HepG2 (cell line): ENCODE measurements around the gene EPB41L5. TPM values are rescaled to one million over a fixed set of nuclear protein-coding genes. Genes with fewer than 3 reads are reported as not detected.

Experiments
- ATAC-seq: fragments of 200-7000 bp; cut with Tn5 transposase; 3 replicates; pipeline ENCODE4 v1.9.1; 2020; ENCODE audit warnings: mild to moderate bottlenecking, moderate library complexity
- BruUV-seq: library from RNA; stranded (reverse); fragments of 400-500 nt; replicated peaks from 2 replicates; lab custom pipeline; 2021; lab: Mats Ljungman, UMichigan
- CTCF ChIA-PET: fragments of 300-600 bp; formaldehyde crosslinking; extraction: SDS; loops from one replicate; lab custom pipeline; 2021; ENCODE audit warnings: low total read pairs, inconsistent platforms, low intra/inter-chr PET ratio; lab: Yijun Ruan, JAX
- POLR2A ChIA-PET: fragments of 350-600 bp; sonication (Branson Sonifier 250); formaldehyde crosslinking; loops from one replicate; lab custom pipeline; 2020; ENCODE audit warnings: antibody characterized with exemption, inconsistent platforms; lab: Yijun Ruan, JAX
- DNase-seq: peaks from one replicate; pipeline ENCODE4 v3.0.0-alpha.2; 2015; ENCODE audit warnings: low spot score
- FAIRE-seq: peaks from 3 replicates; lab custom pipeline; 2011; peaks lifted over from hg19 to GRCh38; lab: Jason Lieb, UNC
- H2AFZ ChIP-seq: one replicate; pipeline ENCODE4 v1.6.1; 2011; ENCODE audit warnings: low read length, inconsistent platforms
- H3K27ac ChIP-seq: fragments of 300-600 bp; 3 replicates; pipeline ENCODE4 v1.8.0; 2011; ENCODE audit warnings: mixed run types, mild to moderate bottlenecking, mixed read lengths, low read length, inconsistent platforms; ENCODE audit not compliant: insufficient read depth; ENCODE audit errors: extremely low read length
- H3K27me3 ChIP-seq, 2 experiments: fragments of 200-600 bp in 1 of 2; 2 replicates in 1 of 2; 3 replicates in 1 of 2; pipeline versions ENCODE4 v1.6.0 to v1.8.0; 2011; ENCODE audit warnings: low read length in 2 of 2, mild to moderate bottlenecking in 2 of 2, moderate library complexity in 2 of 2, inconsistent platforms in 1 of 2; ENCODE audit not compliant: insufficient read depth in 2 of 2, control insufficient read depth in 1 of 2
- H3K36me3 ChIP-seq, 2 experiments: fragments of 200-600 bp in 1 of 2; replicated peaks in 1 of 2; 2 replicates in 1 of 2; 3 replicates in 1 of 2; pipeline versions ENCODE4 v1.5.1 to v1.8.0; 2011; ENCODE audit warnings: low read length in 2 of 2, inconsistent platforms in 1 of 2; ENCODE audit not compliant: insufficient read depth in 2 of 2, control insufficient read depth in 1 of 2
- H3K4me1 ChIP-seq: 2 replicates; pipeline ENCODE4 v1.5.1; 2012; ENCODE audit warnings: low read length, inconsistent platforms; ENCODE audit not compliant: insufficient read depth
- H3K4me2 ChIP-seq: 2 replicates; pipeline ENCODE4 v1.6.0; 2011; ENCODE audit warnings: low read depth, low read length, inconsistent platforms
- H3K4me3 ChIP-seq, 3 experiments: fragments of 200-600 bp in 1 of 3; sonication (generic), shearing (Covaris generic) in 1 of 3; replicated peaks in 1 of 3; 2 replicates each; pipeline ENCODE4 v1.5.1; 2011 to 2016; ENCODE audit warnings: low read length in 3 of 3, inconsistent platforms in 2 of 3, low read depth in 2 of 3, mild to moderate bottlenecking in 2 of 3, control low read depth in 1 of 3, mixed read lengths in 1 of 3; ENCODE audit not compliant: insufficient read depth in 1 of 3
- H3K79me2 ChIP-seq: one replicate; pipeline ENCODE4 v1.6.1; 2011; ENCODE audit warnings: low read length, inconsistent platforms; ENCODE audit not compliant: insufficient read depth
- H3K9ac ChIP-seq: 2 replicates; pipeline ENCODE4 v1.6.0; 2011; ENCODE audit warnings: mild to moderate bottlenecking, low read depth, low read length, inconsistent platforms; ENCODE audit not compliant: insufficient read depth
- H3K9me3 ChIP-seq: 2 replicates; pipeline ENCODE4 v1.5.1; 2012; ENCODE audit warnings: mild to moderate bottlenecking, low read length
- H4K20me1 ChIP-seq: 2 replicates; pipeline ENCODE4 v1.6.0; 2011; ENCODE audit warnings: inconsistent platforms, mild to moderate bottlenecking, low read length, moderate library complexity; ENCODE audit not compliant: insufficient read depth
- EEA1 ChIP-seq: sonication (generic); formaldehyde crosslinking; IDR thresholded peaks from 2 replicates; pipeline ENCODE4 v1.5.1; 2020; ENCODE audit warnings: mild to moderate bottlenecking, missing genetic modification reagents, borderline replicate concordance
- HNF4A ChIP-seq: sonication (generic); formaldehyde crosslinking; IDR thresholded peaks from 2 replicates; pipeline ENCODE4 v1.4.0; 2020; ENCODE audit warnings: missing genetic modification reagents
- ISL2 ChIP-seq: sonication (generic); formaldehyde crosslinking; IDR thresholded peaks from 2 replicates; pipeline ENCODE4 v1.5.0; 2020; ENCODE audit warnings: missing genetic modification reagents
- KDM6A ChIP-seq: IDR thresholded peaks from 2 replicates; pipeline ENCODE4 v1.6.1; 2016; ENCODE audit warnings: low read depth
- RBM22 ChIP-seq: fragments of 200-400 bp; formaldehyde crosslinking; optimal IDR thresholded peaks from 2 replicates; pipeline ENCODE3; 2017; ENCODE audit warnings: mild to moderate bottlenecking, low read length, moderate library complexity
- ZNF124 ChIP-seq: sonication (generic); formaldehyde crosslinking; IDR thresholded peaks from 2 replicates; pipeline ENCODE4 v1.4.0; 2020; ENCODE audit warnings: missing genetic modification reagents
- ZNF761 ChIP-seq: sonication (generic); formaldehyde crosslinking; conservative IDR thresholded peaks from 2 replicates; pipeline ENCODE4 v1.4.0; 2020; ENCODE audit warnings: mild to moderate bottlenecking, missing genetic modification reagents
- WGBS: methylation state at CpG from one replicate; pipeline ENCODE4 v1.1.6; 2017; ENCODE audit warnings: low lambda C conversion rate; 5-methylcytosine and 5-hydroxymethylcytosine counted together
- in situ Hi-C: cut with HindIII; loops from 2 replicates; pipeline ENCODE4 v1.10.0; 2017; ENCODE audit warnings: low pct_unique_long_range_greater_than_20kb; ENCODE audit not compliant: extremely low pct_ligation_motif_present
- intact Hi-C: fragments of 100-400 bp; cut with micrococcal nuclease; formaldehyde crosslinking; loops from one replicate; pipeline ENCODE4 v1.10.0; 2022; ENCODE audit not compliant: unreplicated experiment
- polyA plus RNA-seq, 8 experiments: library from polyadenylated mRNA; depleted of rRNA in 3 of 8; stranded (reverse) in 7 of 8; unstranded in 1 of 8; fragments of >200 nt; fragmentation: Illumina TruSeq in 4 of 8; extraction: Trizol in 4 of 8; gene quantifications; 2 replicates each; pipeline versions ENCODE4 v1.2.1 to v1.2.3, GENCODE V29; 2011 to 2016; ENCODE audit warnings: low read depth in 4 of 8, missing spikeins in 1 of 8, mixed read lengths in 1 of 8; ENCODE audit not compliant: insufficient read depth in 1 of 8
- total RNA-seq, 5 experiments: library from RNA; depleted of rRNA; stranded (reverse); fragments of >200 nt; fragmentation: Illumina TruSeq; extraction: Trizol; gene quantifications; 2 replicates each; pipeline ENCODE4 v1.2.3, GENCODE V29; 2016; ENCODE audit warnings: low read depth in 1 of 5
- TF ChIP-seq, protein P1 (sequence below): sonication (generic); formaldehyde crosslinking; IDR thresholded peaks from 2 replicates; pipeline ENCODE4 v1.8.1; 2022; ENCODE audit warnings: mild to moderate bottlenecking, missing genetic modification reagents
- TF ChIP-seq, protein P2 (sequence below): sonication (generic); formaldehyde crosslinking; IDR thresholded peaks from 2 replicates; pipeline ENCODE4 v1.4.0; 2020; ENCODE audit warnings: missing genetic modification reagents, borderline replicate concordance
- TF ChIP-seq, protein P3 (sequence below): sonication (generic); formaldehyde crosslinking; IDR thresholded peaks from 2 replicates; pipeline ENCODE4 v1.8.0; 2022; ENCODE audit warnings: mild to moderate bottlenecking, missing genetic modification reagents, moderate library complexity
- TF ChIP-seq, protein P4 (sequence below): sonication (generic); formaldehyde crosslinking; IDR thresholded peaks from 2 replicates; pipeline ENCODE4 v1.9.0; 2022; ENCODE audit warnings: missing genetic modification reagents, mild to moderate bottlenecking, borderline replicate concordance

EPB41L5 gene
- total and polyA plus RNA-seq, 2 of the 13 experiments (the other 11 are each of a cell fraction or from before 2014, with no cell fraction given), result 40.5 to 47.5 TPM

DNA sequence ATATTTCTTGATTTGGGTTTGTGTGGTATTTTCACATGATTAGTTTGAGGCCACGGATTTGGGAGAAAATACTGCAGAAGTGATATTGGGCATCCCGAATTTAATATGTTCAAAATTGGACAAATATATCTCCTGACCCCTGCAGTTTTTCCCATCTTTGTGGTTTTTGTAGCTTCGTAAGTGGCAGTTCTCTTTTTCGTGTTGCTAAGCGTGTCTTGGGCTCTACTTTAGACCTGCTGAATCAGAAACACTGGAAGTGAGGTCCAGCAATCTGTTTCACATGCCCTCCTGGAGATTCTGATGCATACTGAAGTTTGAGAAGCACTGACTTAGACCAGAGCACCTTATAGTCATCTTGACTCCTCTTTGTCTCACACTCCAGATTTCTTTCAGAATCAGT lies 98.3 kb downstream of the EPB41L5 start:
- H3K4me2 ChIP-seq, result no peak overlapping the region
- ChIA-PET CTCF (interaction anchor here (2.5 kb wide), 1 partner anchor 64 kb away, joined by 30 read pairs; no protein-coding TSS in a partner anchor), POLR2A (no interaction called here)
- H3K9me3 ChIP-seq, result no peaks in the 10 kb centered on the region
- H3K36me3 ChIP-seq, result peaks cover 1 to 18% of the 10 kb centered on the region in 2 experiments; a peak in 3 of 5 replicates
- H3K27ac ChIP-seq, result no peak overlapping the region
- DNase-seq (no peak), ATAC-seq (no peak), FAIRE-seq (no peak)
- WGBS, result 98% methylated on average over 5 of the region's 5 CpGs
- no peaks in the 10 kb centered on the region for H3K79me2 ChIP-seq
- H2AFZ ChIP-seq, result no peak overlapping the region
- TF ChIP-seq KDM6A, result no peak
- TF ChIP-seq RBM22, result peak; percentile 7
- H3K27me3 ChIP-seq, result no peaks in the 10 kb centered on the region
- intact Hi-C loops (loop anchor here (5.0 kb wide), 1 partner anchor 201 kb away; no protein-coding TSS in a partner anchor), in situ Hi-C loops (no loop called here)
- no TSS peak for BruUV-seq
- H3K4me1 ChIP-seq, result peaks cover 9% of the 10 kb centered on the region; the same call in 1 of the 2 replicates
- H4K20me1 ChIP-seq, result no peaks in the 10 kb centered on the region
- H3K9ac ChIP-seq, result no peak overlapping the region
- H3K4me3 ChIP-seq, result no peak overlapping the region

DNA sequence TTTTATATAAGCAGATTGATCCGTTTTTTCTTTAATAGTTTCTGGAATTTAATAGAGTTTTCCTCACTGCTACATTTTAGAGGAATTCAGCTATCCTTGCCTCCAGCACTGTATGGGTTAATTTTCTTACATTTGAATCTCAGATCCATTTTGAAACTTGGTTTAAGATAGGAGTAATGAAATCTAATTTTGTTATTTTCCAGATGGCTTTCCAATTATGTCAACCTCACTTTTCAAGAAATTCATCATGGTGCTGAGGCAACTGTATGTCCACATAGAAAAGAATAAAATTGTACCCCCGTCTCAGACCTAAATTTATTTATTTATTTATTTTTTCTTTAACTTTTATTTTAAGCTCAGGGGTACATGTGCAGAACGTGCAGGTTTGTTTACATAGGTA lies 105.1 kb downstream of the EPB41L5 start:
- FAIRE-seq (no peak), DNase-seq (no peak), ATAC-seq (no peak)
- ChIA-PET POLR2A (no interaction called here), CTCF (no interaction called here)
- H3K36me3 ChIP-seq, result peaks cover 0 to 3% of the 10 kb centered on the region in 2 experiments; a peak in 3 of 5 replicates
- H2AFZ ChIP-seq, result no peak overlapping the region
- no peaks in the 10 kb centered on the region for H3K9me3 ChIP-seq
- no peak overlapping the region for H3K4me2 ChIP-seq
- in situ Hi-C loops, result no loop called here
- no peak overlapping the region for H3K4me3 ChIP-seq
- no peaks in the 10 kb centered on the region for H3K27me3 ChIP-seq
- H3K27ac ChIP-seq, result no peak overlapping the region
- intact Hi-C loops, result no loop called here
- TF ChIP-seq ZNF761 (no peak), ISL2 (no peak), EEA1 (CRISPR knock-in tag) (no peak), HNF4A (CRISPR knock-in tag) (no peak), ZNF124 (CRISPR knock-in tag) (no peak)
- TF ChIP-seq, protein P1, sequence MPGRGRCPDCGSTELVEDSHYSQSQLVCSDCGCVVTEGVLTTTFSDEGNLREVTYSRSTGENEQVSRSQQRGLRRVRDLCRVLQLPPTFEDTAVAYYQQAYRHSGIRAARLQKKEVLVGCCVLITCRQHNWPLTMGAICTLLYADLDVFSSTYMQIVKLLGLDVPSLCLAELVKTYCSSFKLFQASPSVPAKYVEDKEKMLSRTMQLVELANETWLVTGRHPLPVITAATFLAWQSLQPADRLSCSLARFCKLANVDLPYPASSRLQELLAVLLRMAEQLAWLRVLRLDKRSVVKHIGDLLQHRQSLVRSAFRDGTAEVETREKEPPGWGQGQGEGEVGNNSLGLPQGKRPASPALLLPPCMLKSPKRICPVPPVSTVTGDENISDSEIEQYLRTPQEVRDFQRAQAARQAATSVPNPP (CRISPR knock-in tag), result no peak
- TF ChIP-seq, protein P2, sequence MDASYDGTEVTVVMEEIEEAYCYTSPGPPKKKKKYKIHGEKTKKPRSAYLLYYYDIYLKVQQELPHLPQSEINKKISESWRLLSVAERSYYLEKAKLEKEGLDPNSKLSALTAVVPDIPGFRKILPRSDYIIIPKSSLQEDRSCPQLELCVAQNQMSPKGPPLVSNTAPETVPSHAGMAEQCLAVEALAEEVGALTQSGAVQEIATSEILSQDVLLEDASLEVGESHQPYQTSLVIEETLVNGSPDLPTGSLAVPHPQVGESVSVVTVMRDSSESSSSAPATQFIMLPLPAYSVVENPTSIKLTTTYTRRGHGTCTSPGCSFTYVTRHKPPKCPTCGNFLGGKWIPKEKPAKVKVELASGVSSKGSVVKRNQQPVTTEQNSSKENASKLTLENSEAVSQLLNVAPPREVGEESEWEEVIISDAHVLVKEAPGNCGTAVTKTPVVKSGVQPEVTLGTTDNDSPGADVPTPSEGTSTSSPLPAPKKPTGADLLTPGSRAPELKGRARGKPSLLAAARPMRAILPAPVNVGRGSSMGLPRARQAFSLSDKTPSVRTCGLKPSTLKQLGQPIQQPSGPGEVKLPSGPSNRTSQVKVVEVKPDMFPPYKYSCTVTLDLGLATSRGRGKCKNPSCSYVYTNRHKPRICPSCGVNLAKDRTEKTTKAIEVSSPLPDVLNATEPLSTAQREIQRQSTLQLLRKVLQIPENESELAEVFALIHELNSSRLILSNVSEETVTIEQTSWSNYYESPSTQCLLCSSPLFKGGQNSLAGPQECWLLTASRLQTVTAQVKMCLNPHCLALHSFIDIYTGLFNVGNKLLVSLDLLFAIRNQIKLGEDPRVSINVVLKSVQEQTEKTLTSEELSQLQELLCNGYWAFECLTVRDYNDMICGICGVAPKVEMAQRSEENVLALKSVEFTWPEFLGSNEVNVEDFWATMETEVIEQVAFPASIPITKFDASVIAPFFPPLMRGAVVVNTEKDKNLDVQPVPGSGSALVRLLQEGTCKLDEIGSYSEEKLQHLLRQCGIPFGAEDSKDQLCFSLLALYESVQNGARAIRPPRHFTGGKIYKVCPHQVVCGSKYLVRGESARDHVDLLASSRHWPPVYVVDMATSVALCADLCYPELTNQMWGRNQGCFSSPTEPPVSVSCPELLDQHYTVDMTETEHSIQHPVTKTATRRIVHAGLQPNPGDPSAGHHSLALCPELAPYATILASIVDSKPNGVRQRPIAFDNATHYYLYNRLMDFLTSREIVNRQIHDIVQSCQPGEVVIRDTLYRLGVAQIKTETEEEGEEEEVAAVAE (CRISPR knock-in tag), result no peak
- TF ChIP-seq, protein P3, sequence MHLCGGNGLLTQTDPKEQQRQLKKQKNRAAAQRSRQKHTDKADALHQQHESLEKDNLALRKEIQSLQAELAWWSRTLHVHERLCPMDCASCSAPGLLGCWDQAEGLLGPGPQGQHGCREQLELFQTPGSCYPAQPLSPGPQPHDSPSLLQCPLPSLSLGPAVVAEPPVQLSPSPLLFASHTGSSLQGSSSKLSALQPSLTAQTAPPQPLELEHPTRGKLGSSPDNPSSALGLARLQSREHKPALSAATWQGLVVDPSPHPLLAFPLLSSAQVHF (CRISPR knock-in tag), result no peak
- TF ChIP-seq, protein P4, sequence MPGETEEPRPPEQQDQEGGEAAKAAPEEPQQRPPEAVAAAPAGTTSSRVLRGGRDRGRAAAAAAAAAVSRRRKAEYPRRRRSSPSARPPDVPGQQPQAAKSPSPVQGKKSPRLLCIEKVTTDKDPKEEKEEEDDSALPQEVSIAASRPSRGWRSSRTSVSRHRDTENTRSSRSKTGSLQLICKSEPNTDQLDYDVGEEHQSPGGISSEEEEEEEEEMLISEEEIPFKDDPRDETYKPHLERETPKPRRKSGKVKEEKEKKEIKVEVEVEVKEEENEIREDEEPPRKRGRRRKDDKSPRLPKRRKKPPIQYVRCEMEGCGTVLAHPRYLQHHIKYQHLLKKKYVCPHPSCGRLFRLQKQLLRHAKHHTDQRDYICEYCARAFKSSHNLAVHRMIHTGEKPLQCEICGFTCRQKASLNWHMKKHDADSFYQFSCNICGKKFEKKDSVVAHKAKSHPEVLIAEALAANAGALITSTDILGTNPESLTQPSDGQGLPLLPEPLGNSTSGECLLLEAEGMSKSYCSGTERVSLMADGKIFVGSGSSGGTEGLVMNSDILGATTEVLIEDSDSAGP (CRISPR knock-in tag), result no peak
- H3K79me2 ChIP-seq, result no peaks in the 10 kb centered on the region
- peaks cover 9% of the 10 kb centered on the region; the same call in 1 of the 2 replicates for H3K4me1 ChIP-seq
- H3K9ac ChIP-seq, result no peak overlapping the region
- 98% methylated on average over 3 of the region's 3 CpGs for WGBS
- no peaks in the 10 kb centered on the region for H4K20me1 ChIP-seq
- no TSS peak for BruUV-seq
